Adrenal gland (tissue), 12 donors: Measurements from ENCODE around the gene SLC6A4. TPM values are rescaled to one million over a fixed set of nuclear protein-coding genes. Genes with fewer than 3 reads are reported as not detected.

Experiments used
- DNase-seq, 7 donors: peaks; one replicate each; pipeline ENCODE4 v3.0.0-alpha.2; 2019 to 2020
- H3K27ac ChIP-seq, 5 donors: fragments of 200-600 bp; sonication (generic) in 4 of 5; 1 replicate in 3 of 5; 2 replicates in 2 of 5; pipeline versions ENCODE4 v1.5.1 to v1.8.0; 2016 to 2020; ENCODE audit warnings: mild to moderate bottlenecking in 1 of 5
- H3K27me3 ChIP-seq: fragments of 200-600 bp; 2 replicates; pipeline ENCODE4 v1.8.0; 2021
- H3K36me3 ChIP-seq, 2 donors: fragments of 200-600 bp; replicated peaks in 1 of 2; 1 replicate in 1 of 2; 2 replicates in 1 of 2; pipeline versions ENCODE4 v1.5.1 to v1.8.0; 2018 to 2022
- H3K4me1 ChIP-seq, 2 donors: fragments of 200-600 bp; replicated peaks in 1 of 2; 1 replicate in 1 of 2; 2 replicates in 1 of 2; pipeline versions ENCODE4 v1.5.1 to v1.8.0; 2018 to 2021
- H3K4me3 ChIP-seq, 4 donors: fragments of 200-600 bp; sonication (generic) in 3 of 4; one replicate each; pipeline ENCODE4 v1.5.1; 2016 to 2018
- H3K9me3 ChIP-seq, 3 donors: fragments of 200-600 bp; sonication (generic) in 1 of 3; replicated peaks in 1 of 3; 1 replicate in 2 of 3; 2 replicates in 1 of 3; pipeline versions ENCODE4 v1.5.1 to v1.8.0; 2016 to 2021
- POLR2A ChIP-seq, 2 donors: fragments of 450-650 bp; IDR thresholded peaks; one replicate each; pipeline ENCODE4 v1.6.1; 2017; ENCODE audit warnings: antibody characterized with exemption in 2 of 2, mild to moderate bottlenecking in 2 of 2, moderate library complexity in 1 of 2
- WGBS, 4 donors: extraction: QIAGEN DNeasy Blood & Tissue Kit in 2 of 4; methylation state at CpG; one replicate each; pipeline versions ENCODE4 v1.1.5 to v1.1.7; 2013 to 2017; 5-methylcytosine and 5-hydroxymethylcytosine counted together
- intact Hi-C, 2 donors: fragments of 100-400 bp; cut with DNase I; formaldehyde crosslinking; loops; one replicate each; pipeline versions ENCODE4 v1.14.1 to v1.15.0; 2022 to 2023
- polyA plus RNA-seq, 3 donors: library from polyadenylated mRNA; stranded (reverse); fragments of 200-250 nt in 2 of 3; fragments of 350-450 nt in 1 of 3; fragmentation: Illumina TruSeq in 1 of 3; extraction: RNeasy Lipid Tissue Mini Kit (QIAGEN cat#74804) in 1 of 3; gene quantifications; one replicate each; pipeline ENCODE4 v1.2.3, GENCODE V29; 2013 to 2014
- total RNA-seq, 9 donors: library from RNA; depleted of rRNA in 4 of 9; stranded (reverse); fragments of >200 nt in 4 of 9; fragments of 120-200 nt in 1 of 9; fragmentation: NEBNext Ultra II Directional in 1 of 9; extraction: Animal tissue kit (Norgen Biotek cat#: 25700) in 1 of 9; gene quantifications; one replicate each; pipeline versions ENCODE4 v1.1.0 to v1.2.4, GENCODE V29; 2013 to 2023
- TF ChIP-seq, protein P1 (sequence below), 6 experiments: fragments of 450-650 bp in 4 of 6; fragments of 200-600 bp in 2 of 6; sonication (generic) in 1 of 6; IDR thresholded peaks; 1 replicate in 5 of 6; 2 replicates in 1 of 6; pipeline versions ENCODE4 v1.5.1 to v1.8.0; 2016 to 2021; ENCODE audit warnings: antibody characterized with exemption in 6 of 6, mild to moderate bottlenecking in 2 of 6, moderate library complexity in 1 of 6
- donor health status: healthy with polysubstance abuse.
- donor health status: Bipolar disorder and iron deficiency.
- donor health status: DM: yes; HTN: yes; CAD: no.
- donor health status: DM: no; HTN: no; CAD: no.
- donor health status: DM: no; HTN: no; CAD: no.
- donor health status: DM: yes; HTN: yes; CAD: no.

The SLC6A4 gene
- total and polyA plus RNA-seq, 12 donors: 0.03 to 0.67 (median 0.17) TPM; not detected in 3

DNA sequence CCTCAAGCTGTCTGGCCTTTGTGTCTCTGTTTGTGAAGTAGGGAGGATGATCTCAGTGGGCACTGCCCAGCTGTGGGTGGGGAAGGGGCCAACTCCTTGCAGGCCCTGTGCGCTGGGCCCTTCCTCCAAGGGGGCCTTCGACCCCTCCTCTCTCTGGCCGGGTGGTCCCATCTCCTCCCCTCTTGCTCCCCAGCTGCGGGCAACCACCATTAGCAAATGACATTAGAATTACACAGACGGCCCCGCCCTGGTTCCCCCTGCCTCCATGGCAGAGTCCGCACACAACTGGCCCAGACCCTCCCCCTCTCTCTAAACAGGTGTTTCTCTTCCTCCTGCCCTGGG lies 2.5 kb upstream of the SLC6A4 start:
- Histone ChIP-seq H3K9me3 (no peaks in the 10 kb centered on the region), H3K27me3 (peaks cover 20% of the 10 kb centered on the region), H3K4me3 (no peak overlapping the region), H3K4me1 (peaks cover 10 to 12% of the 10 kb centered on the region in 2 donors), H3K27ac (no peak overlapping the region), H3K36me3 (no peaks in the 10 kb centered on the region)
- DNase-seq: no peak
- intact Hi-C loops: no loop called here
- no peak for TF ChIP-seq POLR2A (IDR thresholded peaks at IDR 0.05)
- TF ChIP-seq, protein P1, sequence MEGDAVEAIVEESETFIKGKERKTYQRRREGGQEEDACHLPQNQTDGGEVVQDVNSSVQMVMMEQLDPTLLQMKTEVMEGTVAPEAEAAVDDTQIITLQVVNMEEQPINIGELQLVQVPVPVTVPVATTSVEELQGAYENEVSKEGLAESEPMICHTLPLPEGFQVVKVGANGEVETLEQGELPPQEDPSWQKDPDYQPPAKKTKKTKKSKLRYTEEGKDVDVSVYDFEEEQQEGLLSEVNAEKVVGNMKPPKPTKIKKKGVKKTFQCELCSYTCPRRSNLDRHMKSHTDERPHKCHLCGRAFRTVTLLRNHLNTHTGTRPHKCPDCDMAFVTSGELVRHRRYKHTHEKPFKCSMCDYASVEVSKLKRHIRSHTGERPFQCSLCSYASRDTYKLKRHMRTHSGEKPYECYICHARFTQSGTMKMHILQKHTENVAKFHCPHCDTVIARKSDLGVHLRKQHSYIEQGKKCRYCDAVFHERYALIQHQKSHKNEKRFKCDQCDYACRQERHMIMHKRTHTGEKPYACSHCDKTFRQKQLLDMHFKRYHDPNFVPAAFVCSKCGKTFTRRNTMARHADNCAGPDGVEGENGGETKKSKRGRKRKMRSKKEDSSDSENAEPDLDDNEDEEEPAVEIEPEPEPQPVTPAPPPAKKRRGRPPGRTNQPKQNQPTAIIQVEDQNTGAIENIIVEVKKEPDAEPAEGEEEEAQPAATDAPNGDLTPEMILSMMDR (IDR thresholded peaks at IDR 0.05): no peak
- WGBS, 4 donors: 48 to 67% (median 57%) methylated on average over 5 to 7 of the region's 7 CpGs

DNA sequence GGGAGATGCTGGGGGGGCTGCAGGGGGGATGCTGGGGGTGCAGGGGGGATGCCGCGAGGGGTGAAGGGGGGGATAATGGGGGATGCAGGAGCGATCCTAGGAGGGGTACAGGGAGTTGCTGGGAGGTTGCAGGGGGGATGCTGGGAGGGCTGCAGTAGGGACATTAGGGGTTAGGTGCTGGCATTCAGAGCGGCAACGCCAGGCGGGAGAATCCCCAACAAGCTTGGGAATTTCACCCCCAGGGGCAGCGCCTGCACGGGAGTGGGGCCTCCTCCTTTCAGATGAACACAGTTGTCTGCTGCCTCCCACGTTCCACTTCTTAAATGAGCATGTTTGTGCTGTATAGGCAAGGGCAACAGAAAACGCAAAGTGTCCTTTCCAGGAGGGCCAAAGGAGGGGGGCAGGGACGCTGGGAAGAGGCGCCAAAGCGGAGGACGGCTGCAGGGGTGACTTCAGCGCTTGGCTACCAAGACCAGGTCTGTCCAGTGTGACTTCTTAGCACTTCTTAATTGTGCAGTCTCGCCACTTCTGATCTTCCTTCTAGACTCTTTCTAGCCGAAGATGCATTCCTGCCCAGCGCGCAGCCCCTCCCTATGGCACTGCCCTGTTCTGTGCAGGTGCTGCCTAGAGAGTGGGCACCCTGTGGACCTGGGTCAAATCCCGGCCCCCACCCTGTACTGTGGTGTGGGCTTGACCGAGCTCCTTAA lies 2.0 kb upstream of the SLC6A4 start:
- no peak overlapping the region for H3K27ac ChIP-seq
- peak in 1 of 7 donors; percentile 25 for DNase-seq
- intact Hi-C loops: no loop called here

DNA sequence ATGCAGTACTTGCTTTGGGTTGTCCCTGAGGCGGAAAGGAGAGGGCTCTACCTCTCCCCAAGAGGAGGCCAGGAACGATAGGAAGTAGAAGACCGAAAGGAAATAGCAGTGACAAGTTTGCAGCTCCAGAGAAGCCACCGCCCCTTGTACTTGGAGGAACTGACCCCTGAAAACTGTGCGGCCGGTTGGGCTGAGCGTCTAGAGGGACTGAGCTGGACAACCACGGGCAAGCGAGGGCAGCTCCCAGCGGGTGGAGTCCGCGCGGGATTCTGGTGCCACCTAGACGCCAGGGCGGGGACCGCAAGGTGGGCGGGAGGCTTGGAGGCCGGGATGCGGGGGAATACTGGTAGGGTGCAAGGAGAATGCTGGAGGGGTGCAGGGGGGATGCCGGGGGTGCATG lies 1.3 kb upstream of the SLC6A4 start:
- H3K9me3 ChIP-seq: no peaks in the 10 kb centered on the region
- DNase-seq: peak; percentile 39 to 83 (median 70)
- H3K36me3 ChIP-seq: no peaks in the 10 kb centered on the region
- H3K4me1 ChIP-seq: peaks cover 10 to 12% of the 10 kb centered on the region in 2 donors
- H3K27me3 ChIP-seq: peaks cover 20% of the 10 kb centered on the region
- H3K4me3 ChIP-seq: no peak overlapping the region
- no peak overlapping the region for H3K27ac ChIP-seq
- intact Hi-C loops: no loop called here
- WGBS, 4 donors: 8 to 28% (median 10%) methylated on average over 5 to 20 of the region's 20 CpGs
- TF ChIP-seq POLR2A (IDR thresholded peaks at IDR 0.05): no peak
- TF ChIP-seq, protein P1 (IDR thresholded peaks at IDR 0.05): peak in 5 of 6 experiments; percentile 15 to 44 (median 25)

More for the DNA sequence above, 2.0 kb upstream of the SLC6A4 start:
- Histone ChIP-seq H3K4me3 (no peak overlapping the region), H3K4me1 (peaks cover 10 to 12% of the 10 kb centered on the region in 2 donors), H3K27me3 (peaks cover 20% of the 10 kb centered on the region), H3K9me3 (no peaks in the 10 kb centered on the region), H3K36me3 (no peaks in the 10 kb centered on the region)
- TF ChIP-seq, protein P1 (IDR thresholded peaks at IDR 0.05): no peak
- no peak for TF ChIP-seq POLR2A (IDR thresholded peaks at IDR 0.05)
- WGBS, 4 donors: 32 to 51% (median 43%) methylated on average over 14 to 21 of the region's 21 CpGs

DNA sequence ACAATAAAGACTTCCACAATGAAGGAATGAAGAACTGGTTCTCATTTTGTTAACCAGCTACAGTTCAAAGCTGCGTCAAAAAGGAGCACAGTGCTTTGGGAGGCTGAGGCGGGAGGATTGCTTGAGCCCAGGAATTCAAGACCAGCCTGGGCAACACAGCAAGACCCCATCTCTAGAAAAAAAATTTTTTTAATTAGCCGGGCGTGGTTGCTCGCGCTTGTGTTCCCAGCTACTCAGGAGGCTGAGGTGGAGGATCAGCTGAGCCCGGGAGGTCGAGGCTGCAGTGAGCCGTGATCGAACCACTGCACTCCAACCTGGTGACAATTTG lies 764 bp upstream of the SLC6A4 start:
- no peak for DNase-seq
- no peaks in the 10 kb centered on the region for H3K36me3 ChIP-seq
- H3K4me3 ChIP-seq: peak overlapping the region in 1 of 4 donors; percentile 44
- H3K9me3 ChIP-seq: no peaks in the 10 kb centered on the region
- TF ChIP-seq POLR2A (IDR thresholded peaks at IDR 0.05): no peak
- TF ChIP-seq, protein P1 (IDR thresholded peaks at IDR 0.05): no peak
- no peak overlapping the region for H3K27ac ChIP-seq
- peaks cover 10 to 12% of the 10 kb centered on the region in 2 donors for H3K4me1 ChIP-seq
- 77 to 84% (median 82%) methylated on average over 10 of the region's 10 CpGs for WGBS, 4 donors
- peaks cover 20% of the 10 kb centered on the region for H3K27me3 ChIP-seq
- intact Hi-C loops: no loop called here
